Fibroblast of lung (primary cell): ENCODE results near the gene HLF. TPM values are rescaled to one million over a fixed set of nuclear protein-coding genes. Genes with fewer than 3 reads are reported as not detected.

Experiments used
- DNase-seq, 2 donors: peaks; one replicate each; pipeline versions ENCODE4 v3.0.0 to v3.0.0-alpha.2; 2010; ENCODE audit warnings: low read depth in 2 of 2
- H2AFZ ChIP-seq: 2 replicates; pipeline ENCODE4 v1.5.1; 2012; ENCODE audit warnings: low read length, control low read depth, inconsistent platforms
- H3K27ac ChIP-seq: 2 replicates; pipeline ENCODE4 v1.5.1; 2011; ENCODE audit warnings: low read length, control low read depth; ENCODE audit not compliant: insufficient read depth
- H3K27me3 ChIP-seq: 2 replicates; pipeline ENCODE4 v1.5.1; 2011; ENCODE audit warnings: mild to moderate bottlenecking, low read length; ENCODE audit not compliant: control insufficient read depth, insufficient read depth
- H3K36me3 ChIP-seq: 2 replicates; pipeline ENCODE4 v1.5.1; 2011; ENCODE audit warnings: low read length; ENCODE audit not compliant: control insufficient read depth, insufficient read depth
- H3K4me1 ChIP-seq: 2 replicates; pipeline ENCODE4 v1.5.1; 2011; ENCODE audit warnings: low read length; ENCODE audit not compliant: control insufficient read depth, insufficient read depth; ENCODE audit errors: extremely low read depth
- H3K4me2 ChIP-seq: 2 replicates; pipeline ENCODE4 v1.5.1; 2011; ENCODE audit warnings: low read length, control low read depth; ENCODE audit not compliant: insufficient read depth; ENCODE audit errors: extremely low read depth
- H3K4me3 ChIP-seq, 4 experiments: fragments of 200-600 bp in 1 of 4; sonication (generic) in 1 of 4; replicated peaks in 1 of 4; 2 replicates each; pipeline ENCODE4 v1.5.1; 2011 to 2016; ENCODE audit warnings: low read length in 4 of 4, low read depth in 3 of 4, mild to moderate bottlenecking in 3 of 4, control low read depth in 2 of 4, inconsistent platforms in 1 of 4, mixed read lengths in 1 of 4; ENCODE audit not compliant: insufficient read depth in 1 of 4; ENCODE audit errors: control extremely low read depth in 1 of 4
- H3K79me2 ChIP-seq: 2 replicates; pipeline ENCODE4 v1.5.1; 2012; ENCODE audit warnings: mild to moderate bottlenecking, low read length, inconsistent platforms; ENCODE audit not compliant: control insufficient read depth, insufficient read depth
- H3K9ac ChIP-seq: 2 replicates; pipeline ENCODE4 v1.5.1; 2011; ENCODE audit warnings: mild to moderate bottlenecking, low read length, control low read depth; ENCODE audit not compliant: insufficient read depth
- H3K9me3 ChIP-seq: 2 replicates; pipeline ENCODE4 v1.5.1; 2012; ENCODE audit warnings: low read depth, low read length; ENCODE audit not compliant: control insufficient read depth, insufficient read depth
- H4K20me1 ChIP-seq: 2 replicates; pipeline ENCODE4 v1.5.1; 2011; ENCODE audit warnings: low read length; ENCODE audit not compliant: control insufficient read depth, insufficient read depth; ENCODE audit errors: extremely low read depth
- EZH2 ChIP-seq: IDR thresholded peaks from 2 replicates; pipeline ENCODE4 v1.5.1; 2012; ENCODE audit warnings: low read length, control low read depth, mild to moderate bottlenecking; ENCODE audit errors: missing control alignments
- polyA plus RNA-seq, 2 donors: library from polyadenylated mRNA; depleted of rRNA in 1 of 2; stranded (reverse) in 1 of 2; unstranded in 1 of 2; fragments of >200 nt; gene quantifications; 2 replicates each; pipeline ENCODE4 v1.2.1, GENCODE V29; 2011 to 2012; ENCODE audit warnings: missing spikeins in 1 of 2
- total RNA-seq: library from RNA; depleted of rRNA; stranded (reverse); fragments of >200 nt; gene quantifications from 2 replicates; pipeline ENCODE4 v1.2.1, GENCODE V29; 2014
- TF ChIP-seq, protein P1 (sequence below), 2 donors: IDR thresholded peaks in 1 of 2; conservative IDR thresholded peaks in 1 of 2; 1 replicate in 1 of 2; 2 replicates in 1 of 2; pipeline ENCODE4 v1.5.1; 2011 to 2012; ENCODE audit warnings: low read length in 2 of 2, control low read depth in 1 of 2, inconsistent platforms in 1 of 2, low read depth in 1 of 2, mild to moderate bottlenecking in 1 of 2

Gene HLF
- total and polyA plus RNA-seq, 2 donors (not counting 1 experiment from before 2014, with no cell fraction given), result 0.17 to 0.69 TPM

GRCh38 chr17:55282379-55282702, 17.6 kb downstream of the HLF start:
- Histone ChIP-seq H3K4me2 (no peak overlapping the region), H3K36me3 (no peaks in the 10 kb centered on the region), H2AFZ (no peak overlapping the region), H4K20me1 (no peaks in the 10 kb centered on the region), H3K9ac (no peak overlapping the region), H3K27me3 (no peaks in the 10 kb centered on the region), H3K4me1 (peaks cover 31% of the 10 kb centered on the region), H3K79me2 (no peaks in the 10 kb centered on the region), H3K9me3 (no peaks in the 10 kb centered on the region), H3K4me3 (no peak overlapping the region), H3K27ac (no peak overlapping the region)
- no peak for DNase-seq
- TF ChIP-seq EZH2, result no peak
- TF ChIP-seq, protein P1, sequence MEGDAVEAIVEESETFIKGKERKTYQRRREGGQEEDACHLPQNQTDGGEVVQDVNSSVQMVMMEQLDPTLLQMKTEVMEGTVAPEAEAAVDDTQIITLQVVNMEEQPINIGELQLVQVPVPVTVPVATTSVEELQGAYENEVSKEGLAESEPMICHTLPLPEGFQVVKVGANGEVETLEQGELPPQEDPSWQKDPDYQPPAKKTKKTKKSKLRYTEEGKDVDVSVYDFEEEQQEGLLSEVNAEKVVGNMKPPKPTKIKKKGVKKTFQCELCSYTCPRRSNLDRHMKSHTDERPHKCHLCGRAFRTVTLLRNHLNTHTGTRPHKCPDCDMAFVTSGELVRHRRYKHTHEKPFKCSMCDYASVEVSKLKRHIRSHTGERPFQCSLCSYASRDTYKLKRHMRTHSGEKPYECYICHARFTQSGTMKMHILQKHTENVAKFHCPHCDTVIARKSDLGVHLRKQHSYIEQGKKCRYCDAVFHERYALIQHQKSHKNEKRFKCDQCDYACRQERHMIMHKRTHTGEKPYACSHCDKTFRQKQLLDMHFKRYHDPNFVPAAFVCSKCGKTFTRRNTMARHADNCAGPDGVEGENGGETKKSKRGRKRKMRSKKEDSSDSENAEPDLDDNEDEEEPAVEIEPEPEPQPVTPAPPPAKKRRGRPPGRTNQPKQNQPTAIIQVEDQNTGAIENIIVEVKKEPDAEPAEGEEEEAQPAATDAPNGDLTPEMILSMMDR (conservative IDR thresholded peaks at IDR 0.05 in 1 of 2, IDR thresholded peaks at IDR 0.05 in 1 of 2; ENCODE audit: low read depth in 1 of 2, low read length in 2 of 2), result no peak

DNA sequence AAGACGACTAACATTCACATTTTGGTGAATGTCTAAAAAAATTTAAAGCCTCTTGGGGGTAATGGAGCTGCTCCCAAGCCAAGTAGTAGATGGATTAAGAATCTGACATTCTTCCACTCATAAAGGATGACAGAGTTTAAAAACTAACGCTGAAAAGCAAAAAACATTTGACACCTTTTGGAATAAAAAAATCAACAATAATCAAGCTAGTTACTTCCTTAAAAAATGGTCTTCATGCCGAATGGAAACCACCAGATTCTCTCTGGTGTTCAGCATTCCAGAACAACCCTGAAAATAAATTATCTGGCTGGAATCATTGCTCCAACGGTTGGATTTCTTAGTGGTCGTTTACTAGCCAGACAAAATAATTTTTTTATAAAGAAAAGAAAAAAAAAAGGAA, 18.0 kb downstream of the HLF start:
- Histone ChIP-seq H3K79me2 (no peaks in the 10 kb centered on the region), H3K36me3 (no peaks in the 10 kb centered on the region), H3K4me3 (no peak overlapping the region), H3K27me3 (no peaks in the 10 kb centered on the region), H4K20me1 (no peaks in the 10 kb centered on the region), H3K4me1 (peaks cover 31% of the 10 kb centered on the region), H3K27ac (no peak overlapping the region), H3K4me2 (no peak overlapping the region), H3K9ac (no peak overlapping the region), H3K9me3 (no peaks in the 10 kb centered on the region), H2AFZ (no peak overlapping the region)
- TF ChIP-seq EZH2, result no peak
- TF ChIP-seq, protein P1 (conservative IDR thresholded peaks at IDR 0.05 in 1 of 2, IDR thresholded peaks at IDR 0.05 in 1 of 2; ENCODE audit: low read depth in 1 of 2, low read length in 2 of 2), result no peak
- DNase-seq, result no peak

- H3K4me3 ChIP-seq, result no peak overlapping the region
- no peak overlapping the region for H3K27ac ChIP-seq
- DNase-seq, result peak; percentile 23 to 48
- H3K79me2 ChIP-seq, result no peaks in the 10 kb centered on the region
- TF ChIP-seq, protein P1 (conservative IDR thresholded peaks at IDR 0.05 in 1 of 2, IDR thresholded peaks at IDR 0.05 in 1 of 2; ENCODE audit: low read depth in 1 of 2, low read length in 2 of 2), result no peak
- TF ChIP-seq EZH2, result no peak
- H3K36me3 ChIP-seq, result no peaks in the 10 kb centered on the region
- H3K4me2 ChIP-seq, result peak overlapping the region; percentile 25
- no peak overlapping the region for H2AFZ ChIP-seq
- no peaks in the 10 kb centered on the region for H4K20me1 ChIP-seq
- no peak overlapping the region for H3K9ac ChIP-seq
- H3K9me3 ChIP-seq, result no peaks in the 10 kb centered on the region
- peaks cover 31% of the 10 kb centered on the region for H3K4me1 ChIP-seq
- no peaks in the 10 kb centered on the region for H3K27me3 ChIP-seq
Observed at GRCh38 chr17:55283256-55283965, 18.7 kb downstream of the HLF start.
